Neural cell (in vitro differentiated cells): ENCODE measurements around the gene PLCL2.

Source experiments
- CTCF ChIP-seq: fragments of 450-650 bp; IDR thresholded peaks from 2 replicates; pipeline ENCODE4 v1.5.1; 2014; ENCODE audit warnings: antibody characterized with exemption, mild to moderate bottlenecking, moderate library complexity; ENCODE audit not compliant: poor library complexity, severe bottlenecking
- EP300 ChIP-seq: fragments of 450-650 bp; conservative IDR thresholded peaks from 2 replicates; pipeline ENCODE4 v1.6.1; 2014; ENCODE audit warnings: antibody characterized with exemption, mild to moderate bottlenecking, moderate library complexity; ENCODE audit not compliant: poor library complexity, severe bottlenecking
- EZH2 ChIP-seq: fragments of 200-600, 300-800 bp; shearing (Covaris generic), sonication (generic); IDR thresholded peaks from 2 replicates; pipeline ENCODE4 v1.6.1; 2014; ENCODE audit warnings: antibody characterized with exemption, low read length, borderline replicate concordance, mild to moderate bottlenecking; ENCODE audit not compliant: insufficient read depth, poor library complexity, severe bottlenecking
- POLR2AphosphoS5 ChIP-seq: IDR thresholded peaks from 2 replicates; pipeline ENCODE4 v1.6.1; 2012
- TAF1 ChIP-seq: IDR thresholded peaks from 2 replicates; pipeline ENCODE4 v1.6.1; 2012; ENCODE audit warnings: low read depth
- TF ChIP-seq, protein P1 (sequence below): IDR thresholded peaks from 2 replicates; pipeline ENCODE4 v1.6.1; 2012; ENCODE audit warnings: borderline replicate concordance

GRCh38 chr3:17132286-17133115, 247.7 kb downstream of the PLCL2 start:
- no peak for TF ChIP-seq CTCF
- no peak for TF ChIP-seq EP300
- no peak for TF ChIP-seq TAF1
- no peak for TF ChIP-seq EZH2
- no peak for TF ChIP-seq POLR2AphosphoS5
- TF ChIP-seq, protein P1, sequence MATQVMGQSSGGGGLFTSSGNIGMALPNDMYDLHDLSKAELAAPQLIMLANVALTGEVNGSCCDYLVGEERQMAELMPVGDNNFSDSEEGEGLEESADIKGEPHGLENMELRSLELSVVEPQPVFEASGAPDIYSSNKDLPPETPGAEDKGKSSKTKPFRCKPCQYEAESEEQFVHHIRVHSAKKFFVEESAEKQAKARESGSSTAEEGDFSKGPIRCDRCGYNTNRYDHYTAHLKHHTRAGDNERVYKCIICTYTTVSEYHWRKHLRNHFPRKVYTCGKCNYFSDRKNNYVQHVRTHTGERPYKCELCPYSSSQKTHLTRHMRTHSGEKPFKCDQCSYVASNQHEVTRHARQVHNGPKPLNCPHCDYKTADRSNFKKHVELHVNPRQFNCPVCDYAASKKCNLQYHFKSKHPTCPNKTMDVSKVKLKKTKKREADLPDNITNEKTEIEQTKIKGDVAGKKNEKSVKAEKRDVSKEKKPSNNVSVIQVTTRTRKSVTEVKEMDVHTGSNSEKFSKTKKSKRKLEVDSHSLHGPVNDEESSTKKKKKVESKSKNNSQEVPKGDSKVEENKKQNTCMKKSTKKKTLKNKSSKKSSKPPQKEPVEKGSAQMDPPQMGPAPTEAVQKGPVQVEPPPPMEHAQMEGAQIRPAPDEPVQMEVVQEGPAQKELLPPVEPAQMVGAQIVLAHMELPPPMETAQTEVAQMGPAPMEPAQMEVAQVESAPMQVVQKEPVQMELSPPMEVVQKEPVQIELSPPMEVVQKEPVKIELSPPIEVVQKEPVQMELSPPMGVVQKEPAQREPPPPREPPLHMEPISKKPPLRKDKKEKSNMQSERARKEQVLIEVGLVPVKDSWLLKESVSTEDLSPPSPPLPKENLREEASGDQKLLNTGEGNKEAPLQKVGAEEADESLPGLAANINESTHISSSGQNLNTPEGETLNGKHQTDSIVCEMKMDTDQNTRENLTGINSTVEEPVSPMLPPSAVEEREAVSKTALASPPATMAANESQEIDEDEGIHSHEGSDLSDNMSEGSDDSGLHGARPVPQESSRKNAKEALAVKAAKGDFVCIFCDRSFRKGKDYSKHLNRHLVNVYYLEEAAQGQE: no peak
